ENCODE measurements around the gene HMGN4. TPM values are rescaled to one million over a fixed set of nuclear protein-coding genes. Genes with fewer than 3 reads are reported as not detected.

The HMGN4 gene
- total RNA-seq, 4 donors from 2014 or later, result 35.4 to 66.4 (median 57.7) TPM

GRCh38 chr6:26594730-26595632 is 56.8 kb downstream of the HMGN4 start:
- TF ChIP-seq, protein P1, sequence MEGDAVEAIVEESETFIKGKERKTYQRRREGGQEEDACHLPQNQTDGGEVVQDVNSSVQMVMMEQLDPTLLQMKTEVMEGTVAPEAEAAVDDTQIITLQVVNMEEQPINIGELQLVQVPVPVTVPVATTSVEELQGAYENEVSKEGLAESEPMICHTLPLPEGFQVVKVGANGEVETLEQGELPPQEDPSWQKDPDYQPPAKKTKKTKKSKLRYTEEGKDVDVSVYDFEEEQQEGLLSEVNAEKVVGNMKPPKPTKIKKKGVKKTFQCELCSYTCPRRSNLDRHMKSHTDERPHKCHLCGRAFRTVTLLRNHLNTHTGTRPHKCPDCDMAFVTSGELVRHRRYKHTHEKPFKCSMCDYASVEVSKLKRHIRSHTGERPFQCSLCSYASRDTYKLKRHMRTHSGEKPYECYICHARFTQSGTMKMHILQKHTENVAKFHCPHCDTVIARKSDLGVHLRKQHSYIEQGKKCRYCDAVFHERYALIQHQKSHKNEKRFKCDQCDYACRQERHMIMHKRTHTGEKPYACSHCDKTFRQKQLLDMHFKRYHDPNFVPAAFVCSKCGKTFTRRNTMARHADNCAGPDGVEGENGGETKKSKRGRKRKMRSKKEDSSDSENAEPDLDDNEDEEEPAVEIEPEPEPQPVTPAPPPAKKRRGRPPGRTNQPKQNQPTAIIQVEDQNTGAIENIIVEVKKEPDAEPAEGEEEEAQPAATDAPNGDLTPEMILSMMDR (IDR thresholded peaks at IDR 0.05; ENCODE audit: low read depth), result no peak

DNA sequence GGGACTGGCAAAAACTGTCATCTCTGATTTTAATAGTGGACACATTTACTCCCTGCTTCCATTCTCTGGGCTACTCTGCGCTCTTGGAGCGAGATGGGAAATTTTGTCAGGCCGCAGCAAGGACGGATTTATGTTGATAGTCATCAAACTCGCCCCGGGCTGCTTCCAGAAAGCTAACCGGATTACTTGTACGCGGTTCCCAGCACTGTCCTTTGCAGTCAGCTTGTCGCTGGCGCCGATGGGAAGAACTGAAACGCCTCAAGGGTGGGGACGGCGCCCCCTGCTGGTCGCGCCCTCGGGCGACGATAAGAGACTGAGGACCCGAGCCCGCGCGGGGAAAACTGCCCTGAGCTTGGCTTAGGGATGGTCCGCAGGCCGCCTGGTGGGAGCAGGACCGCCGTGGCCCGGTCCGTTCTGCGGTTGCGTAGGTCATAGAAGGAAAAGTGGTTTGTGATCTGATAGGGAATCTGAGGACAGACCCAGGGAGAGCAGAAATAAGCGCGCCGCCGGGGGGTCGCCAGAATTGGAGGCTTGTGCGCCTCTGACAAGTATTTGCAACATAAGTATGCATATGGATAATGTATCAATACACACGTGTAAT is 57.6 kb downstream of the HMGN4 start:
- TF ChIP-seq, protein P1 (IDR thresholded peaks at IDR 0.05; ENCODE audit: low read depth), result no peak

Small RNA genes lying within 50 kb of the gene (small RNA-seq; reads per million reads assigned to genes)
- not detected for gene RNU6-502P

Other genes starting within 250 kb of the HMGN4 start
- 10 to 100 TPM in 3 of 4 donors, 1 to 10 TPM in 1; 7.2 to 23.9 (median 19.9) TPM for gene BTN3A2, start 173.2 kb upstream of the HMGN4 start, total RNA-seq
- gene BTN2A2, start 155.3 kb upstream of the HMGN4 start, total RNA-seq, result 10 to 100 TPM in 2 of 4 donors, 1 to 10 TPM in 2; 6.2 to 15.0 (median 11.1) TPM
- gene BTN3A1, start 136.1 kb upstream of the HMGN4 start, total RNA-seq, result 10 to 100 TPM in 3 of 4 donors, 1 to 10 TPM in 1; 9.6 to 25.2 (median 16.5) TPM
- gene BTN3A3, start 97.9 kb upstream of the HMGN4 start, total RNA-seq, result 10 to 100 TPM; 10.8 to 26.9 (median 20.6) TPM
- gene BTN2A1, start 80.4 kb upstream of the HMGN4 start, total RNA-seq, result 10 to 100 TPM; 11.6 to 20.7 (median 16.4) TPM
- not detected for gene BTN1A1, start 38.1 kb upstream of the HMGN4 start, total RNA-seq
- gene ABT1, start 58.6 kb downstream of the HMGN4 start, total RNA-seq, result 10 to 100 TPM in 2 of 4 donors, 1 to 10 TPM in 2; 9.1 to 13.6 (median 10.2) TPM
- gene ZNF322, start 121.4 kb downstream of the HMGN4 start, total RNA-seq, result 10 to 100 TPM; 14.7 to 18.8 (median 16.6) TPM

Data from subcutaneous adipose tissue (tissue), 4 donors.